Left lung (tissue), 10 donors: ENCODE data around the gene TF. TPM values are rescaled to one million over a fixed set of nuclear protein-coding genes. Genes with fewer than 3 reads are reported as not detected.

Experiments used
- ATAC-seq: fragments of 200-7000 bp; cut with Tn5 transposase; one replicate; pipeline ENCODE4 v1.9.1; 2020; ENCODE audit warnings: moderate library complexity
- DNase-seq, 4 donors: peaks; one replicate each; pipeline ENCODE4 v3.0.0-alpha.2; 2013 to 2020
- H3K27ac ChIP-seq, 2 donors: fragments of 200-600 bp; sonication (generic) in 1 of 2; one replicate each; pipeline versions ENCODE4 v1.5.0 to v1.8.0; 2020 to 2021
- H3K27me3 ChIP-seq, 2 donors: fragments of 200-600 bp; sonication (generic) in 1 of 2; one replicate each; pipeline versions ENCODE4 v1.5.0 to v1.8.0; 2020 to 2021
- H3K36me3 ChIP-seq, 2 donors: fragments of 200-600 bp; sonication (generic) in 1 of 2; one replicate each; pipeline versions ENCODE4 v1.5.0 to v1.8.0; 2020 to 2021
- H3K4me1 ChIP-seq, 2 donors: fragments of 200-600 bp; one replicate each; pipeline ENCODE4 v1.8.0; 2021
- H3K4me3 ChIP-seq, 2 donors: fragments of 200-600 bp; sonication (generic) in 1 of 2; one replicate each; pipeline versions ENCODE4 v1.5.0 to v1.8.0; 2020 to 2021; ENCODE audit warnings: mild to moderate bottlenecking in 1 of 2
- H3K9me3 ChIP-seq, 2 donors: fragments of 200-600 bp; sonication (generic) in 1 of 2; one replicate each; pipeline versions ENCODE4 v1.5.0 to v1.8.0; 2020 to 2021
- CTCF ChIP-seq, 2 donors: fragments of 200-600 bp; sonication (generic) in 1 of 2; IDR thresholded peaks; one replicate each; pipeline versions ENCODE4 v1.5.0 to v1.8.0; 2021; ENCODE audit warnings: antibody characterized with exemption in 2 of 2
- intact Hi-C, 2 donors: fragments of 100-400 bp; cut with DNase I; formaldehyde crosslinking; loops; one replicate each; pipeline versions ENCODE4 v1.11.2 to v1.14.2; 2022
- polyA plus RNA-seq, 6 donors: library from polyadenylated mRNA; unstranded; fragments of 120-200 nt; gene quantifications; one replicate each; pipeline ENCODE4 v1.2.1, GENCODE V29; 2013; ENCODE audit not compliant: insufficient read length in 6 of 6
- total RNA-seq, 2 donors: library from RNA; stranded (reverse); fragmentation: NEBNext Ultra II Directional; extraction: Animal tissue kit (Norgen Biotek cat#: 25700); gene quantifications; one replicate each; pipeline ENCODE4 v1.2.1, GENCODE V29; 2021
- donor health status: DM: no; HTN: yes; CAD: no.
- donor health status: DM: no; HTN: no; CAD: no.

TF gene
- total and polyA plus RNA-seq, 8 donors, result 2.1 to 13.1 (median 5.2) TPM

DNA sequence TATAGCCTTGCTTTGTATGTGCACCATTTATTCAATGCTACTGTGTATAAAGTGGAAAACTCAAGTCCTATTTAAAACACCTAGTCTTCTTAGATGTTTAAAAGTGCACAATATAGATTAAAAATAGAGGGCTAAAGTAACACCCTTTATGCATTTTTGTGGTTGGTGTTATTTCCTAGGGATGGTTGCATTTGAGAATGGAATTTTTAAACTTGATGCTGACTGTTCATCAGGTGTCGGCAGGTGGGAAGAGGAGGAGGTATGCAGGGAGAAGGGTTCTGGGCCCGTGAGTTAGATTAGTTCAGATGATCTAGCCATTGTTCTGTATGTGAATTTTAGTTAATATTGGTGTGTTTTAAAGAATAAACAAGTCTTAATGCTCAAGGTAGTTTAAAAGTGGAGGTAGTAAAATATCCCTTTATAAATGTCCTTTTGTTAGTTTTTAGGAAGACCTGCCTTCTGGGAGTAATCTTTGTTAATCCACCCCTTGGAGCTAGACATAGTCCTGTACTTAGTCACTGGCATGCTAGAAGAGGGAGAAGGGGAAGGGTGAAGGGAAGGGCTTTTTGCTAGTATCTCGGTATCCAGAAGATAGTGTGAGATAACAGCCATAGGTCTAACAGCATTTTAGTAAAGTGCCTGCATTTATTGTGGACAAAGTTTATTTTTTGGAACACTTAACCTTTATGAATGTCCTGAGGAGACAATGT is 51.4 kb downstream of the TF start:
- DNase-seq, result no peak
- H3K36me3 ChIP-seq, result no peaks in the 10 kb centered on the region
- intact Hi-C loops, result no loop called here

DNA sequence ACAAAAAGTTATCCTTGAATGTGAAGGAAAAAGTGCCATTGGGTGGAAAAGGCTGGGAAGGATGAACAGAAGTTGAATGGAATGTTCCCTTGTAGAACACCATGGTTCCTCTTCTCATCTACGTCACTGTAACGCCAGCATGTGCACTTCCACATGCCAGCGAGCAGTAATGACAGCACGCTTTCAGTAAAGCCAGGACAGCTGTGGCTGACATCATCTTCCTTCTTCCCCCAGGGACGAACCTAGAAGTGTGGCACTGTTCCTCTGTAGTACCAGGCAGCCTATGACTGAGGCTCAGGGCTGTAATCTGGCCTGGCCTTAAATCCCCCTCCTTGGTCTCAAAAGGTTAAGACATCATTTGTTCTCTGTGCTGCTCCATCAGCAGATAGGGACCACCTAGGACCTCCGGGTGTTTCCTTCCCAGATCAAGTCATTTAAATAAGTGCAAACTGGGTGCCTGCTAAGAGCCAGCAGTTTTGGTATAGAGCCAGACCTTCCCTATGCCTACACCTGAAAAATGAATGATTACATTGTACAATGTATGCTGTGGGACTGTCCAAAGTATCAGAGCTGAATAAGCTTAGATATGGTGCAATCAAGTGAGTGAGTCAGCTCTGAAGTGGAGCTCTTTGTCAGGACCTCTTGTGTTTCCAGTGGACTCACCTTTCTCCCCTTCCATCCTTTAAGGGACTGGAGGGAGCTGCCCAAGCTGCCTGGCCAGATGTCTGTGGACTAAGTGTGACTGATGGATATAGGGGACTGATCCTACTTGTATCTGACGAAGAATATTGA is 53.8 kb downstream of the TF start:
- no peaks in the 10 kb centered on the region for H3K36me3 ChIP-seq
- no peak overlapping the region for H3K4me3 ChIP-seq
- H3K9me3 ChIP-seq, result no peaks in the 10 kb centered on the region
- no peaks in the 10 kb centered on the region for H3K4me1 ChIP-seq
- no peak for TF ChIP-seq CTCF (IDR thresholded peaks at IDR 0.05)
- no peak overlapping the region for H3K27ac ChIP-seq
- ATAC-seq (peak; percentile 91), DNase-seq (no peak)
- H3K27me3 ChIP-seq, result peaks cover 0 to 5% of the 10 kb centered on the region in 2 donors
- intact Hi-C loops, result no loop called here

More for the DNA sequence above, 51.4 kb downstream of the TF start:
- no peak for TF ChIP-seq CTCF (IDR thresholded peaks at IDR 0.05)
- no peak overlapping the region for H3K27ac ChIP-seq
- peaks cover 0 to 5% of the 10 kb centered on the region in 2 donors for H3K27me3 ChIP-seq
- peaks cover 0 to 10% of the 10 kb centered on the region in 2 donors for H3K9me3 ChIP-seq
- ATAC-seq, result no peak
- no peak overlapping the region for H3K4me3 ChIP-seq
- no peaks in the 10 kb centered on the region for H3K4me1 ChIP-seq

DNA sequence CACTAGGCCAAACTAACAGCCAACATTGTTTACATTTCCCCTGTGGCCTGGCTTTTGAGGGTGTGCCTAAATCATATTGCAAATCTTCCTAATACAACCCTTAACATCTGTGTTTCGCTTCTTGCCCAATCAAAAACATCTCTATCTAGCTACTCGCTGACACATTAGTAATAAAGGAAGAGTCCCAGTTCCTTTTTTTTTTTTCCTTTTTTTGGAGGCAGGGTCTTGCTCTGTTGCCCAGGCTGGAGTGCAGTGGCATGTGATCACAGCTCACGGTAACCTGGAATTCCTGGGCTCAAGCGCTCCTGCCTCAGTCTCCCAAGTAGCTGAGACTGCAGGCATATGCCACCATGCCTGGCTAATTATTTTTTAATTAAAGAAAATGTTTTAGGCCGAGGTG is 57.3 kb downstream of the TF start:
- intact Hi-C loops, result no loop called here
- TF ChIP-seq CTCF (IDR thresholded peaks at IDR 0.05), result no peak
- Histone ChIP-seq H3K4me1 (peaks cover 0 to 20% of the 10 kb centered on the region in 2 donors), H3K9me3 (no peaks in the 10 kb centered on the region), H3K27me3 (no peaks in the 10 kb centered on the region), H3K36me3 (peaks cover 0 to 4% of the 10 kb centered on the region in 2 donors), H3K4me3 (no peak overlapping the region), H3K27ac (no peak overlapping the region)
- ATAC-seq (no peak), DNase-seq (no peak)

DNA sequence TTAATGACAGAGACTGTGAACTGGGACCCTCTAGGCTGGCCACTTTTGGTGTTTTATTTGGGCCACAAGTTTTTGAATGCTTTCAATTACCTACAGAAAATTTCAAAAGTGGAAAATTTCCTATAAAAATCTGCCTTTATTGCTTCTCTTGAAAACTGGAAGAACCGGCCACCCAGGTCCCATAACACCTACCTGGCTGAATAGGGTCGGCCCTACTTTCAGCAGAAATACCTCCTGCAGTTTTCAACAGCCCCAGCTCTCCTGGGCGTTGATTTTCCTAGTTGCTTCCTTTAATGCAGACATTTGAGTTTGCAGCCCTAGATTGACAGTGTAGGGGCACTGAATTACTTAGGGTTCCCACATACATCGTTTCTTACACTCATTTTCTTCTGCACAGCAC is 58.7 kb downstream of the TF start:
- intact Hi-C loops, result no loop called here
- Histone ChIP-seq H3K27ac (no peak overlapping the region), H3K4me1 (peaks cover 0 to 20% of the 10 kb centered on the region in 2 donors), H3K27me3 (no peaks in the 10 kb centered on the region), H3K4me3 (peak overlapping the region in 1 of 2 donors; percentile 92), H3K36me3 (peaks cover 0 to 14% of the 10 kb centered on the region in 2 donors), H3K9me3 (no peaks in the 10 kb centered on the region)
- ATAC-seq (no peak), DNase-seq (peak in 1 of 4 donors; percentile 44)
- TF ChIP-seq CTCF (IDR thresholded peaks at IDR 0.05), result no peak

DNA sequence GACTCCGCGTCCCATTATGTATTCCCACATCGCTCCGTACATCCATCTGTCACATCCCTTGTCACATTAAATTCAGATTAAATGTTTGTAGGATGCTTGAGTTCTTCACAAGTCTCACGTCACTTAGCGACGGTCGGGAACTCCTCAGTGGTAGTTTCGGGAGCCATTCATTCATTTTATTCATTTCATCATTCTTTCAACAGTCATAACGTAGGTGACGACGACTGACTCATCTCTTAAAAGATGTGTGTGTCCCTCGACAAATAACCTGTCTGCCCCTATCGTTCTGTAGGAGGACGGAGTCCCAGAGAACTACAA is 59.1 kb downstream of the TF start:
- no peaks in the 10 kb centered on the region for H3K27me3 ChIP-seq
- intact Hi-C loops, result no loop called here
- no peak for ATAC-seq
- H3K36me3 ChIP-seq, result peaks cover 0 to 19% of the 10 kb centered on the region in 2 donors
- H3K27ac ChIP-seq, result peak overlapping the region in 1 of 2 donors; percentile 78
- peaks cover 0 to 20% of the 10 kb centered on the region in 2 donors for H3K4me1 ChIP-seq
- peak overlapping the region; percentile 88 to 92 for H3K4me3 ChIP-seq
- H3K9me3 ChIP-seq, result no peaks in the 10 kb centered on the region
- DNase-seq, result no peak
- no peak for TF ChIP-seq CTCF (IDR thresholded peaks at IDR 0.05)
